ENCODE data around the gene GPATCH2L. TPM values are rescaled to one million over a fixed set of nuclear protein-coding genes. Genes with fewer than 3 reads are reported as not detected.

The GPATCH2L gene
- total RNA-seq, 1 donor from 2014 or later: 115 TPM

DNA sequence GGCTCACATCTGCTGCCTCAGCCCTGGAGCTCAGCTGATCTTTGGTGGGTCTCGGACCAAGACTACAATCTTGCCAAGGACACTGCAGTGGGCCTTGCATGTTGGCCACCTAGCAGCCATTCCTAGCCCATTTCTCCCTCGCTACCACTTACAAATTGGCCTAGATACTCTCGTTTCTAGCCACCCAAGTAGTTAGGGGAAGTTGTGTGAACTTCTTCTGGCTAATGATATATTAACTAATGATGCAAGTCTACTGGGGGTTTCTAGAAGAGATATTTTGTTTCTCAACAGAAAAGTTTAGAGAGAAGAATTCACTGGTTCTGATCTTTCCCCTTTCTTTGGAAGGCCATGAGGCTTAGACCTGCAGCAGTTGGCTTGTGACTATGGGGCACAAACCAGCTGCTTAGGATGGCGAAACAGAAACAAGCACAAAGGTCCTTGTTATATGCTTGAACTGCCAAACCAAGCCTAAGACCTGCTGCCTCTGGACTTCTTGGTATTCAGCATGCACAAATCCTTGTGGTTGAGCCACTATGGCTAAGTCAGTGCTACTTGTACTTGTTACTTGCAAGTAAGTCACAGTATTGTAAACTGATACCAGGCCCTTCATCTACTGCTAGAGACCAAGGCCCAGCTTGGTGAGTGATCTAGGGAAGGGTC, 30.5 kb upstream of the GPATCH2L start:
- Mint-ChIP-seq H3K27ac (ENCODE audit: unreplicated experiment) (no peak overlapping the region), H3K4me1 (ENCODE audit: low read depth, unreplicated experiment) (peaks cover 15% of the 10 kb centered on the region), H3K27me3 (ENCODE audit: unreplicated experiment) (peaks cover 6% of the 10 kb centered on the region), H3K36me3 (ENCODE audit: unreplicated experiment) (no peaks in the 10 kb centered on the region), H3K9me3 (ENCODE audit: unreplicated experiment) (peaks cover 4% of the 10 kb centered on the region), H3K4me3 (ENCODE audit: unreplicated experiment) (no peak overlapping the region)
- TF ChIP-seq, protein P1, sequence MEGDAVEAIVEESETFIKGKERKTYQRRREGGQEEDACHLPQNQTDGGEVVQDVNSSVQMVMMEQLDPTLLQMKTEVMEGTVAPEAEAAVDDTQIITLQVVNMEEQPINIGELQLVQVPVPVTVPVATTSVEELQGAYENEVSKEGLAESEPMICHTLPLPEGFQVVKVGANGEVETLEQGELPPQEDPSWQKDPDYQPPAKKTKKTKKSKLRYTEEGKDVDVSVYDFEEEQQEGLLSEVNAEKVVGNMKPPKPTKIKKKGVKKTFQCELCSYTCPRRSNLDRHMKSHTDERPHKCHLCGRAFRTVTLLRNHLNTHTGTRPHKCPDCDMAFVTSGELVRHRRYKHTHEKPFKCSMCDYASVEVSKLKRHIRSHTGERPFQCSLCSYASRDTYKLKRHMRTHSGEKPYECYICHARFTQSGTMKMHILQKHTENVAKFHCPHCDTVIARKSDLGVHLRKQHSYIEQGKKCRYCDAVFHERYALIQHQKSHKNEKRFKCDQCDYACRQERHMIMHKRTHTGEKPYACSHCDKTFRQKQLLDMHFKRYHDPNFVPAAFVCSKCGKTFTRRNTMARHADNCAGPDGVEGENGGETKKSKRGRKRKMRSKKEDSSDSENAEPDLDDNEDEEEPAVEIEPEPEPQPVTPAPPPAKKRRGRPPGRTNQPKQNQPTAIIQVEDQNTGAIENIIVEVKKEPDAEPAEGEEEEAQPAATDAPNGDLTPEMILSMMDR (IDR thresholded peaks at IDR 0.05; ENCODE audit: partially characterized antibody, unreplicated experiment): no peak
- no peak for DNase-seq

DNA sequence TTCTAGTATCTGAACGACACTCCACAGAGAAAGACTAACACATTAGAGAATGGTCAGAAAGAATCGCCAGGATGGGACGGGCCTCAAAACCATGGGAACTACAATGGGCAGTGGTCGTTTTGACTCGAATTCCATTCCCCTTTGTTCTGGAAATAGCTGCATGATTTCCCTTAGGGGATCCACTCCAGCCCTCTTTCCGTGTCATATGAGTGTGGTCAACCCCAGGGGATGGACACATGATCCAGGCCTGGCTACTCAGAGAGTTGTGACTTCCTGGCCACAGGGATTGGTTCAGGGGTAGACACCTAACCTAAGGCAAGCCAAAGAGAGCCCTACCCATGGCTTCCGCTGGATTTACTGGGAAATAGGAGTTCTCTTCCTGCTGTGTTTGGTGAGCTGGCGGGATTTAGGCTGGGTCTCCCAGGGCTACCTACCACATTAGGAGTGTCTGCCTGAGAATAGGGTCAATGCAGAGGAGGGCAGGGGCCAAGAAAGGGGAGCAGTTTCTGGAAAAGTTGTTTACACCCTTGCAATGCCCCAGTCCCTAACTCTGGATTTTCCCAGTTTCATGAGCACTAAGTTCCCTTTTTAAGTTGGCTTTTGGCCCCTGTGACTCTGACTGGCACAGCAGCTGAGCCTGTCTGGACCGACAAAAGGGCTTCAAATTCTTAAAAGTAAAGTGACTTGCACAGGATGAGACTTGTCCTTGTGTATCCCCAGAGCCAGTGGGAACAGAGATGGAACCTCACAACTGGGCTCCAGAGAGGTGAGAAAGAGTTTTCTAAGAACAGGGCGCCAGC, 28.1 kb upstream of the GPATCH2L start:
- no peak overlapping the region for H3K4me3 Mint-ChIP-seq (ENCODE audit: unreplicated experiment)
- H3K27me3 Mint-ChIP-seq (ENCODE audit: unreplicated experiment): peaks cover 6% of the 10 kb centered on the region
- peaks cover 8% of the 10 kb centered on the region for H3K4me1 Mint-ChIP-seq (ENCODE audit: low read depth, unreplicated experiment)
- H3K9me3 Mint-ChIP-seq (ENCODE audit: unreplicated experiment): peaks cover 5% of the 10 kb centered on the region
- H3K36me3 Mint-ChIP-seq (ENCODE audit: unreplicated experiment): no peaks in the 10 kb centered on the region
- DNase-seq: no peak
- TF ChIP-seq, protein P1 (IDR thresholded peaks at IDR 0.05; ENCODE audit: partially characterized antibody, unreplicated experiment): no peak
- H3K27ac Mint-ChIP-seq (ENCODE audit: unreplicated experiment): peak overlapping the region; percentile 33

DNA sequence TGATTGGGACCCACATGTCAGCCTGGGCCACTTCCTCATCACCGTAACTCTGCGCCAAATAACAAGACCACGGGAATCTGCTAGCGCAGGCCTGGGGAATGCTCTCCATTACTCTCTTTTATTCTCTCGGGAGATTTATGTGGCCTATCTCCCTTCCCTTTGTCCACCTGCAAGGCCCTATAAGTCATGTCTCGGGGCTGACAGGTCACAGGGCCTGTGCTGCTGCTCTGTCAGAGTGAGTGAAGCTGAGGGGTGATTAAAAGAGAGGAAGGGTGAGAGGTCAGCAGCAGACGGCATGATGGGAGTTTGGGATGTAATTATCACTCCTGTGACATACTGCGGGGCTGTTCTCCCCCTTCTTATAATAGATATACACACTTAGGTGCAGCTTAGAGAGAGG, 26.2 kb upstream of the GPATCH2L start:
- Mint-ChIP-seq H3K9me3 (ENCODE audit: unreplicated experiment) (peaks cover 5% of the 10 kb centered on the region), H3K27ac (ENCODE audit: unreplicated experiment) (no peak overlapping the region), H3K4me3 (ENCODE audit: unreplicated experiment) (no peak overlapping the region), H3K36me3 (ENCODE audit: unreplicated experiment) (no peaks in the 10 kb centered on the region), H3K27me3 (ENCODE audit: unreplicated experiment) (peaks cover 8% of the 10 kb centered on the region), H3K4me1 (ENCODE audit: low read depth, unreplicated experiment) (peaks cover 11% of the 10 kb centered on the region)
- TF ChIP-seq, protein P1 (IDR thresholded peaks at IDR 0.05; ENCODE audit: partially characterized antibody, unreplicated experiment): no peak
- DNase-seq: no peak

DNA sequence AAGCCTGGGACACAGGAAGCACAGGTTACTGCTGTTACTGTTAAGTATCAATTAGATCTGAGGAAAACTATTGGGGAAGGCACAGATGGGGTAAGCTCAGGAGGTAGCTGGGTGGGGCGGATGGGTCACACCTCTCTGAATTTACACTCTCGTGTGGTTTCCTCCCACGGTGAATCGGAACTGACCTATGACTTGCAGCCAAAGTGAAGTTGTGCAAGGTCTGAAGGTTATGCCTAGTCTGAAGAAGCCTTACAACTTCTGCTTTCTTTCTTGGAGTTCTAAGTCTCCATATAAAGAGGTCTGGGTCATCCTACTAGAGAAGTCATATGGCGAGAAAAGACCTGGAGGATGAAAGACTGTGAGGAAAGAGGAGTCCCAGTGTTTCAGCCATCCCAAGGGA, 25.6 kb upstream of the GPATCH2L start:
- no peak for DNase-seq
- Mint-ChIP-seq H3K36me3 (ENCODE audit: unreplicated experiment) (no peaks in the 10 kb centered on the region), H3K27me3 (ENCODE audit: unreplicated experiment) (peaks cover 8% of the 10 kb centered on the region)

More for the DNA sequence above, 25.6 kb upstream of the GPATCH2L start:
- Mint-ChIP-seq H3K4me3 (ENCODE audit: unreplicated experiment) (no peak overlapping the region), H3K4me1 (ENCODE audit: low read depth, unreplicated experiment) (peaks cover 16% of the 10 kb centered on the region), H3K27ac (ENCODE audit: unreplicated experiment) (peak overlapping the region; percentile 35), H3K9me3 (ENCODE audit: unreplicated experiment) (peaks cover 5% of the 10 kb centered on the region)
- TF ChIP-seq, protein P1 (IDR thresholded peaks at IDR 0.05; ENCODE audit: partially characterized antibody, unreplicated experiment): no peak
